Endothelial cell (in vitro differentiated cells): ENCODE measurements around the gene TPPP. TPM values are rescaled to one million over a fixed set of nuclear protein-coding genes. Genes with fewer than 3 reads are reported as not detected.

Source experiments
- DNase-seq: peaks from one replicate; pipeline ENCODE4 v3.0.0; 2021; ENCODE audit warnings: low spot score
- H3K27ac Mint-ChIP-seq: one replicate; pipeline ENCODE4 v1.8.0; 2021; ENCODE audit warnings: mixed read lengths, inconsistent platforms; ENCODE audit not compliant: unreplicated experiment
- H3K27me3 Mint-ChIP-seq: one replicate; pipeline ENCODE4 v1.8.0; 2021; ENCODE audit warnings: mild to moderate bottlenecking, moderate library complexity, mixed read lengths, inconsistent platforms; ENCODE audit not compliant: unreplicated experiment
- H3K36me3 Mint-ChIP-seq: one replicate; pipeline ENCODE4 v1.8.0; 2021; ENCODE audit warnings: mild to moderate bottlenecking, low read depth, mixed read lengths, inconsistent platforms; ENCODE audit not compliant: unreplicated experiment
- H3K4me1 Mint-ChIP-seq: one replicate; pipeline ENCODE4 v1.8.0; 2021; ENCODE audit warnings: mild to moderate bottlenecking, mixed read lengths, inconsistent platforms; ENCODE audit not compliant: unreplicated experiment
- H3K4me3 Mint-ChIP-seq: one replicate; pipeline ENCODE4 v1.8.0; 2021; ENCODE audit warnings: mild to moderate bottlenecking, mixed read lengths, inconsistent platforms; ENCODE audit not compliant: unreplicated experiment
- H3K9me3 Mint-ChIP-seq: one replicate; pipeline ENCODE4 v1.8.0; 2021; ENCODE audit warnings: mixed read lengths, inconsistent platforms; ENCODE audit not compliant: unreplicated experiment
- total RNA-seq: library from RNA; stranded (reverse); fragmentation: NEBNext Ultra II Directional; extraction: Animal tissue kit (Norgen Biotek cat#: 25700); gene quantifications from one replicate; pipeline ENCODE4 v1.2.1, GENCODE V29; 2021; ENCODE audit not compliant: unreplicated experiment
- TF ChIP-seq, protein P1 (sequence below): fragments of 200-600 bp; sonication (generic); IDR thresholded peaks from one replicate; pipeline ENCODE4 v1.5.0; 2021; ENCODE audit warnings: antibody characterized with exemption; ENCODE audit not compliant: unreplicated experiment

The TPPP gene
- total RNA-seq, 1 donor from 2014 or later: 0.05 TPM

DNA sequence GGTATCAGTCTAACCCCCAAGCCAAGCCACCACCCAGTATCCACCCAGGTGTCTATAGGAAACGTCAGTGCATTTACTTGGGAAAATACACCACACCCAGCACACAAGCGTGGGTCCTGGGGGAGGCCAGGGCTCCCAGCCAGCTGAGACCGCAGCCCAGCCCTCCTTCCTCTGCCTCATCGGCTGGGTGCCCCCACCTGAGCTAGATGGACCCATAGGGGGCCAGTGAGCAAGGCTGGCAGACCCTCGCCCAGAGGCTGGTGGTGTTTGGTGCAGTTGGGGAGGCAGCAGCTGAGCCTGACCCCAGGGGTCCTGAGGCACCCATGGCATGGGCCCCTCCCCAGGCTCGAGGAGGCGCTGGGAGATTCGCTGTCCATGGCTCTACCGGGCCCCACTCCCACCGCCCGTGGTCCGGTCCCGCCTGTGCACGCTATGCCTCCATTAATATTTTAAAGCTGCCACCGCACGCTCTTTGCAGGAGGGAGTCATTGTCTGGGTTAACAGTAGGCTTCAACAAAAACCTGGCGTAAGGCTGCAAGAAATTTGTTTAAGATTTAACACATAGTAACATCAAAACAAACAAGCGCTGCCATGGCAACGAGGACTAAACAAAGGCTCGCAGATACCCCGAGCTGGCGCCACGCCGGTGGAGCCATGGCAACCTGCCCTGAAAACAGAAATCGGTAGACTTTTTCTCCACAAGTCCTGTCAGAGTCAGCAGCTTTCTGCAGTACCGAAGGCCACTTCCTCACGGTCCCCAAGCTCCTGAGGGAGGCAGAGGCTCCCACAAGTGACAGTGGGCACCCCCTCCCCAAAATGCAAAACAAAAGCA lies 20.6 kb downstream of the TPPP start:
- TF ChIP-seq, protein P1, sequence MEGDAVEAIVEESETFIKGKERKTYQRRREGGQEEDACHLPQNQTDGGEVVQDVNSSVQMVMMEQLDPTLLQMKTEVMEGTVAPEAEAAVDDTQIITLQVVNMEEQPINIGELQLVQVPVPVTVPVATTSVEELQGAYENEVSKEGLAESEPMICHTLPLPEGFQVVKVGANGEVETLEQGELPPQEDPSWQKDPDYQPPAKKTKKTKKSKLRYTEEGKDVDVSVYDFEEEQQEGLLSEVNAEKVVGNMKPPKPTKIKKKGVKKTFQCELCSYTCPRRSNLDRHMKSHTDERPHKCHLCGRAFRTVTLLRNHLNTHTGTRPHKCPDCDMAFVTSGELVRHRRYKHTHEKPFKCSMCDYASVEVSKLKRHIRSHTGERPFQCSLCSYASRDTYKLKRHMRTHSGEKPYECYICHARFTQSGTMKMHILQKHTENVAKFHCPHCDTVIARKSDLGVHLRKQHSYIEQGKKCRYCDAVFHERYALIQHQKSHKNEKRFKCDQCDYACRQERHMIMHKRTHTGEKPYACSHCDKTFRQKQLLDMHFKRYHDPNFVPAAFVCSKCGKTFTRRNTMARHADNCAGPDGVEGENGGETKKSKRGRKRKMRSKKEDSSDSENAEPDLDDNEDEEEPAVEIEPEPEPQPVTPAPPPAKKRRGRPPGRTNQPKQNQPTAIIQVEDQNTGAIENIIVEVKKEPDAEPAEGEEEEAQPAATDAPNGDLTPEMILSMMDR: no peak
- Mint-ChIP-seq H3K4me3 (no peak overlapping the region), H3K36me3 (peaks cover 5% of the 10 kb centered on the region), H3K9me3 (no peaks in the 10 kb centered on the region), H3K27me3 (peaks cover 29% of the 10 kb centered on the region), H3K27ac (peak overlapping the region; percentile 92), H3K4me1 (no peaks in the 10 kb centered on the region)
- DNase-seq: peak; percentile 67

DNA sequence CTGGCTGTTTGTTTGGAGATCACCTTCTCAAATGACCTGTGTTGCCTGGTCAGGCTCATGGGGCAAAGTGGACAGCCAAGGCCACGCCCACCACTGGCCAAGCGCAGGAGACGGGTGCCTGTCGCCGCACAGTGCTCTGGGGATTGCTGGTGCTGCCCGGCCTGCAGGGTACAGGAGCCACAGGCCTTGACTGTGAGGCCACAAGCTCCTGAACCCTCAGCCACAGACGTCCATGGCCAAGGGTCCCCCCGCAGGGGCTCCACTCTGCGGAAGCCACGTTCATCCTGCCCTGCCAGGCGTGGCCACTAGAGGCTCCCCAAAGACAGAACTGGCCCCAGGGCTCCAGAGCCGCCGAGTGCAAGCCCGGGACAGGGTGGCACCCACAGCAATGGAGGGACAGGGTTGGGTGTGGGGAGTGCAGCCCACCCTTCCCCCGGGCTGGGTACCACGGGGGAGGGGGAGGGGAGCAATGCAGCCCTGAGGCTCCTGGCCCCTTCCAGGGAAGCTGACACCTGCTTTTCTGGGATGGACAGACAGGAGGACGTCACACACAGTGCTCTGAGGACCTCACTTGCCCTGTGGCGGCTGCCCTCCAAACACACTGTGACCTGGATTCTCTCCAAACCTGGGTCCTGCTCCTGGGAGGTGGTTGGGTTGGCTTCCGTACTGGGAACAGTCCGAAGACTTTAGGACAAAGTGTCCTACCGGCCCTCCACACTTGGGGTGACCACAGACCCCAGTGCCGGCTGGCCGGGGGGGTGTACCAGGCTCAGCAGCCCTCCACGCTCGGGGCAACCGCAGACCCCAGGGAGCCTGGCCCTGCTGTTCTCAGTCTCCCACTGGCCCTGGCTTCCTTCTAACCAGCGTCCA lies 21.5 kb downstream of the TPPP start:
- no peaks in the 10 kb centered on the region for H3K9me3 Mint-ChIP-seq
- H3K36me3 Mint-ChIP-seq: peaks cover 11% of the 10 kb centered on the region
- peak; percentile 82 for DNase-seq
- no peak overlapping the region for H3K27ac Mint-ChIP-seq
- no peak overlapping the region for H3K4me3 Mint-ChIP-seq
- peaks cover 30% of the 10 kb centered on the region for H3K27me3 Mint-ChIP-seq
- TF ChIP-seq, protein P1: peak; percentile 75
- no peaks in the 10 kb centered on the region for H3K4me1 Mint-ChIP-seq

DNA sequence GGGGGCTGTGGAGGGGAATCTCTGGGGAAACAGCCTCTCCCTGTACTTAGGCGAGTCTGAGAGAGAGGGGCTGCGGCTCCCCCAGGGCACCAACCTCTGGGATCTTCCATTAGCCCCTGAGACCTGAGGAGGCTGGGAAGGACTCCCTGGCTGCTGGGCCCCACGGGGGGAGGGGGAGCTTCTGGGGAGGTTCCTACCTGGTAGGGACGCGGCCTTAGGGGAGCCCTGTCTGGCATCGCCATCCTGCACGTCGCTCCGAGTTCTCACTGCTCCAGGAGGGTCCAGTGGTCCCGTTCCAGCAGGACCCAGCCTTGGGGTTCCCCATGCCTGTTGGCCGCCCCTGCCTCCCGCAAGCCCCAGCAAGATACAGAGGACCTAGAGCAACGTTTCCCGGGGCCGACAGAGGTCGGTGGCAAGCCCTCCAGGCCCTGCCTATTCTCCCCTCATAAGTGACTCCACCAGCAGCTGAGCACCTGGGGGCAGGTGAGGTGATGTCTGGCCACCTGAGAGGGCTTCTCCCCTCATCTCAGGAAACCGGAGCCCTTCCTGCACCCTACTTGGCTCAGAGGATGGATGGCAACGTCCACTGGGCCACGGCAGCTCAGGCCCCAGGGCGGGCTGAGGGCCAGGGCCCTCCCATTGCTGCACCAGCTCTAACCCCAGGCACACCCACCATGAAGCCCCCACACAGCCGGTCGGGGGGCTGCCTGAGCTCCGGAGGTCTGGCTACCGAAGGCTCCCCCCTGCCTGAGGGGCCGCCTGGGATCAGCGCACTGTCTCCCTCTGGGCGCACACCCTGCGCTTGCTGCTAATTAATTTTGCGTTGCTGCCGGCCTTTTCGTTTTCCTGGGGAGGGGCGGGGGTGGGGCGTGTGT lies 22.5 kb downstream of the TPPP start:
- Mint-ChIP-seq H3K27me3 (peaks cover 22% of the 10 kb centered on the region), H3K4me1 (no peaks in the 10 kb centered on the region), H3K9me3 (no peaks in the 10 kb centered on the region), H3K4me3 (no peak overlapping the region), H3K27ac (no peak overlapping the region), H3K36me3 (peaks cover 10% of the 10 kb centered on the region)
- DNase-seq: no peak
- TF ChIP-seq, protein P1: no peak

DNA sequence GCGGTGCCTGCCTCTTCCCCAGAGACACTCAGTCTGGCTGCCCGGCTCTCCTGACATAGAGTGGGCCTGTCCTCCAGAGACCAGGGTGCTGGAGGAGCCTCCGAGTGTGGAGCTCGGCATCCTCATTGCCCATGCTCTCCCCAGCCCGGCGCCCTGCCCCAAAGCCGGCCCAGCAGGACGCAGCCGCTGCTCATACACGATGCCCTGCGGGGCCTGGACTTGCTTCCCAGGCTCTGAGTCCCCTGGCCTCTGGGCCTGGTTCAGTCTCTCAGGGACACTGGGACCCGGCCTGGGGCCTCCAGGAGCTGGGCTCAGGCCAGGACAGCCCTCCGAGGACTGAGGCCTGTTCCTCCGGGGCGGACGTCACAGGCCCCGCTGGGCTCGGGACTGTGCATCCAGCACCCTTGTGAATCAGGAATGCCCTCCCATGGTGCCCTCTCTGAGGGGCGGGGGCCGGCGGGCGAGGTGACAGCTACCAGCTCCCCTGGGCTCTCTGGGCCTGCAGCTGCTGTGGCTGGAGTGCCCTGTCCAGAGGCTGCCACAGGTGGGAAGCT lies 23.2 kb downstream of the TPPP start:
- Mint-ChIP-seq H3K4me3 (no peak overlapping the region), H3K36me3 (peaks cover 10% of the 10 kb centered on the region), H3K9me3 (no peaks in the 10 kb centered on the region), H3K4me1 (no peaks in the 10 kb centered on the region), H3K27me3 (peaks cover 15% of the 10 kb centered on the region), H3K27ac (no peak overlapping the region)
- TF ChIP-seq, protein P1: no peak
- no peak for DNase-seq
